ENCODE measurements around the gene TLE6.
"Not testable (repeated sequence)": the region's sequence is repeated elsewhere in the genome, so short reads cannot be mapped to it uniquely, and the experiment has no call there.

TLE6 gene

DNA sequence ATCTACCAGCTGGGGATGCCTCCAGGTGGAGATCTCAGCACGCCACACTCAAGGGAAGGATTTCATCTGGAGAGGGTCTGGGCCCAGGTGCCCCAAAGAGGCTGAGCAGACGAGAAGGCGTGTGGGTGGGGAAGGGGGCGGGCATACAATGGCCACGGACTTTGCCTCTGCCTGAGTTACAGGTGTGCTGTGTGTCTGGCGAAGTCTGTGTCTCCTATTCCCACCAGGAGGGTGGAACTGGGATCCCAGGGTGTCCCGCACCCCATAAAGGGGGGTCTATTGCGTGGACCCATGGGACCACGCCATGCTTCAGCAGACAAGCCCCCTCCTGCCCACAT is 48.2 kb downstream of the TLE6 start:
- in situ Hi-C loops (cut with MboI; ENCODE audit: low sequenced_read_pairs) = no loop called here

DNA sequence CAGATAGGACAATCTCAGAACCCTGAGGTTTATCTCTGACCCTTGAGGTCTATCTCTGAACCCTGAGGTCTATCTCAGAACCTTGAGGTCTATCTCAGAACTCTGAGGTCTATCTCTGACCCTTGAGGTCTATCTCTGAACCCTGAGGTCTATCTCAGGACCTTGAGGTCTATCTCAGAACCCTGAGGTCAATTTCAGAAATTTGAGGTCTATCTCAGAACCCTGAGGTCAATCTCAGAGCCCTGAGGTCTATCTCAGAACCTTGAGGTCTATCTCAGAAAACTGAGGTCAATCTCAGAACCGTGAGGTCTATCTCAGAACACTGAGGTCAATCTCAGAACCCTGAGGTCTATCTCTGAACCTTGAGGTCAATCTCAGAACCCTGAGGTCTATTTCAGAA is 49.4 kb downstream of the TLE6 start:
- in situ Hi-C loops (cut with MboI; ENCODE audit: low sequenced_read_pairs) = no loop called here

DNA sequence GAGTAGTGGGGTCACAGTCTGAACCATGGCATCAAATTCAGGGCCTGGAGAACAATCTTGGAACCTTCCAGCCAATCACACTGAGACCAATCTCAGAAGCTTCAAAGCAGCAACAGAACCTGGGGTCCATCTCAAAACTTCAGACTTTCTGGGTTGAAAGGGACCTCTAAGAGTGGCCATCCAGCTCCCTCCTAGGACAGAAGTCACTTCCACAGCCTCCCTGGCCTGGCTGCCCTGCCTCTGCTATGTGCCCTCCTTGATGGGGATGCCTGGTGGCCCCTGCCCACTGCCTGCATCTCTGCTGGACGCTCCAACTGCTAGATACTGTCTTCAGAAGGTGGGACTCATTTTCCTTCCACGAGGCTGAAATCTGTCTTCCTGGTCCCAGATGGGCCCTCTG is 49.9 kb downstream of the TLE6 start:
- in situ Hi-C loops (cut with MboI; ENCODE audit: low sequenced_read_pairs) = no loop called here

DNA sequence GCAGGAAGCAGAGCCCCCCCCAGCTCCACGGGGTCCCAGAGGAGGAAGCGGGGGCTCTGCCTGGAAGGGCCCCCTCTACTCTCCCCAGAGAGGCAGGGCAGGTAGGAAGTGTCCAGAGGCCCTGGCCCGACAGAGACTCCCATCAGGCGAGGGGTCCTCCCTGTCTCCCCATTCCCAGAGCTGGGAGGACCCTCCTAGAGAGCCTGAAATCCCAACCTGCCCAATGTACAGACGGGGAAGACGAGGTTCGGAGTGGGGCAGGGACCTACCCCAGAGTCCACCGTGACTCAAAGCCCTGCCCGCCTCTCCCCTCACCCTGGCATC is 50.6 kb downstream of the TLE6 start:
- in situ Hi-C loops (cut with MboI; ENCODE audit: low sequenced_read_pairs) = no loop called here

DNA sequence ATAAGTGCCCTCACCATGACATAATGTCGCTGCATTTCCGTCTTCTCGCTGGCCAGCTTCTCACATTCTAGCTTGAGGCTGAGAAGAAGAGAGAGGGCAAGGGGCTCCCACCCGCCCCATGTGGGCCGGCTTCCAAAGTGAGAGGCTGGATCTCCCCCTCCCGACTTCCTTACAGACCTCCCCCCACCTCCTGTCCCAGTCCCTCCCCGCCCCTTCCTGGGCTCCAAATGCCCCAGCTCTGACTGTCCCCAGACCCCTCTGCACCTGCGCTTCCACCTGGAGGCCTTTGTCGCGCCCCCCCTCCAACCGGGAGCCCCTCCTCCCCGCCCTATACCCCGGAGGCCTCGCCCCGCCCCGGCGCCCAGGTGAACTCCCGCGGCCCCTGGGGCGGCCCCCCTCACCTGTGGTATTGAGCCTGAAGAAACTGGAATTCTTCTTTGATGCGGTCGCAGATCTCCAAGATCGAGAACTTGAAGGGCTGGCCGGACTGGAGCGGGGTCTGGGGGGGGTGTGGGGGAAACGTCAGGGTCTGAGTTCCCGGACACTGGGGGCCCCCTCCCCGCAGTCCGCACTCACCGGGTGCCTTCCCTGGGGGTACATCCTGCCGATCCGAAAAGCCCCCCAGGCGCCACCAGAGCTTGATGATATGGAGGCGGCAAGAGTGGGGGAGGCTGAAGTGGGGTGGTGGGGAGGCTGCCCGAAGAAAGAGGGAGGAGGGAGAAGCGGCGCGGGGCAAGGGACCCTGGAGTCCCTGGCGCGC is 51.1 kb downstream of the TLE6 start:
- in situ Hi-C loops (cut with MboI; ENCODE audit: low sequenced_read_pairs) = no loop called here

DNA sequence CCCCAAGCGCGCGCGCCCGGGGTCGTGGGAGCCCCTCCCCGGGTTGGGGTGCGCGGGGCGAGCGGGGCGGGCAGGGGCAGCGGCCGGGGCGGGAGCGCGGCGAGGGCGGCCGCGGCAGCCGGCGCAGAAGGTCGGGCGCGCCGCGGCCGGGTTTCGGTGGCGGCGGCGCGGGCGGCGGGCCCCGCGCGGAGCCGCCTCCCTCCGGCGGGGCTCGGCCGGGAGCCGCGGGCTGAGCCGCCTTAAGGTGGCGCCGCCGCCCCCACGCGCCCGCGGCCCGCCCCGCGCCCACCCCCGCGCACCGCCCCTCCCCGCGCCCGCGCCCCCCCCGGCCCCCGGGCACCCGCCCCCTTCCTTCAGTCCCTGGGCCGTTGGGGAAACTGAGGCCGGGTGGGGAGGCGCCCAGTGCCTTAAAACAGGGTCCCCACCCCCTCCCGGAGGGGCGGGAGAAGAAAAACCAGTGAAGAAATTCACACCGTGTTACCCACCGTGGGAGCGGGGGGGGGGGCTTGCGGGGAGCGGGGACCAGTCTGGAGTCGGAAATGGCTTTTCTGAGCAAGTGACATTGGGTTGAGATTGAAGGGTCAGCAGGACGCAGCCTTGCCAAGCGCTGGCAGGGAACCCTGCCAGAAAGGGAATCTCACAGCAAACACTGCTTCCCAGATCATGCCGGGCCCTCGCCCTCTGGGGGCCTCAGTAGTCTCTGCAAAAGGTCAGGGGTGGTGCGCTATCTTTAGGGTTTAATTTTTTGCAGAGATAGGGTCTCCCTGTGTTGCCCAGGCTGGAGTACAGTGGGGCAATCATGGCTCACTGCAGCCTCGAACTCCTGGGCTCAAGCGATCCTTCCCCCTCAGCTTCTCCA is 51.9 kb downstream of the TLE6 start, which contains the start of gene TLE2:
Gene TLE2, minus strand, starts transcription at position 216 of the 859 bp plus-strand sequence. CDS start 376 bp downstream, outside the sequence.
- in situ Hi-C loops (cut with MboI; ENCODE audit: low sequenced_read_pairs) = no loop called here

DNA sequence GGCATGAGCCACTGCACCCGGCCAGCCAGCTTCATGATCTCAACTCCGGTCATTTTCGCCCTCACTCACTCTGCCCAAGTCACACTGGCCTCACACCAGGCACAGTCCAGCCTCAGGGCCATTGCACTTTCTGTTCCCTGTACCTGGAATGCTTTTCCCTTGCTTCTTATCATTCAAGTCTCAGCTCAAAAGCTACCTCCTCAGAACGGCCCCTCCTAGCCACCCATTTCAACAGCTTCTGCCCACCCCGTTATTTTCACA is 54.2 kb downstream of the TLE6 start:
- in situ Hi-C loops (cut with MboI; ENCODE audit: low sequenced_read_pairs) = no loop called here

DNA sequence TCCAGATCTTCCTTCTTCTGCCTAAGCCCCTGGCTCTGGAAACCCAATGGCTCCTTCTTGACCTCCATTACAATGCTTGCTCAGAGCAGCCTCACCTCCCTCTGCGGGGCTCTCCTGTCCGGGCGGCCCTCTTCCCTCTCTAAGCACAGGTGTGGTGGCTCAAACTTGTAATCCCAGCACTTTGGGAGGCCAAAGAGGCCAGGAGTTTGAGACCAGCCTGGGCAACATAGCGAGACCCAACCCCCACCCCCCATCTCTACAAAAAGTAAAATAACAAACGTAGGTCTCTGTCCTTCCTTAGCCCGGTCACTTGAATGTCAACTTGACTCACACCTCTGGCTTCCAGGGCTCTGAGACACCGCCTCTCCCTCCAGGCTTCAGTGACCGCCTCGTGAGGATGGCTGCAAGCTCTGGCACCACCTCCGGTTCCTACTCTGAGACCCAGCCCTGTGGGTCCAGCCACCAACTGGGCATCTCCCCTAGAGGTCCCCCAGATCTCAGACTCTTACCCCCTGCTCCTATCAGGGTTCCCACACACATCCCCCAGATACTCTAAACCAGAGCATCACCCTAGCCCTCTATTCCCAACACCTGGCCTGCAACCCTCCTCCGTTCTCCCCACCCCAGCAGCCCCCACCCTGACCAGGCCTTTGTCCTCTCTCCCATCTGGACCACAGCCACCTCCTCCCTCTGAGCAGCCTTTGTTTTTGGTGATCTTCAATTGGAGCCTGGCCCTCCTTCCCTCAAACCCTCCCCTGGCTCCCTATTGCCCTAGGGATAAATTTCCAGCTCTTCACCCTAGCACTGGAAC is 56.4 kb downstream of the TLE6 start:
- in situ Hi-C loops (cut with MboI; ENCODE audit: low sequenced_read_pairs) = no loop called here

DNA sequence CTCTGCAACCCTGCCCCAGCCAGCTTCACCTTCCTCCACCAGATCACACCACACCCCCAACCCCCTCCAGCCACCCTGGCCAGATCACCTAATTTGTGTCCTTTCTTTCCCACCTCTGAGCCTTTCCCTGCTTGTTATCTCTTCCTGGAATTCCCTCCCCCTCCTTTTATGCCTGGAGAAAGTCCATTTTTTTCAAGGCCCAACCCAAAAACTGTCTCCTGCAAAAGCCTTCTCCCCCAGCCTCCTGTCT is 57.0 kb downstream of the TLE6 start:
- in situ Hi-C loops (cut with MboI; ENCODE audit: low sequenced_read_pairs) = no loop called here

DNA sequence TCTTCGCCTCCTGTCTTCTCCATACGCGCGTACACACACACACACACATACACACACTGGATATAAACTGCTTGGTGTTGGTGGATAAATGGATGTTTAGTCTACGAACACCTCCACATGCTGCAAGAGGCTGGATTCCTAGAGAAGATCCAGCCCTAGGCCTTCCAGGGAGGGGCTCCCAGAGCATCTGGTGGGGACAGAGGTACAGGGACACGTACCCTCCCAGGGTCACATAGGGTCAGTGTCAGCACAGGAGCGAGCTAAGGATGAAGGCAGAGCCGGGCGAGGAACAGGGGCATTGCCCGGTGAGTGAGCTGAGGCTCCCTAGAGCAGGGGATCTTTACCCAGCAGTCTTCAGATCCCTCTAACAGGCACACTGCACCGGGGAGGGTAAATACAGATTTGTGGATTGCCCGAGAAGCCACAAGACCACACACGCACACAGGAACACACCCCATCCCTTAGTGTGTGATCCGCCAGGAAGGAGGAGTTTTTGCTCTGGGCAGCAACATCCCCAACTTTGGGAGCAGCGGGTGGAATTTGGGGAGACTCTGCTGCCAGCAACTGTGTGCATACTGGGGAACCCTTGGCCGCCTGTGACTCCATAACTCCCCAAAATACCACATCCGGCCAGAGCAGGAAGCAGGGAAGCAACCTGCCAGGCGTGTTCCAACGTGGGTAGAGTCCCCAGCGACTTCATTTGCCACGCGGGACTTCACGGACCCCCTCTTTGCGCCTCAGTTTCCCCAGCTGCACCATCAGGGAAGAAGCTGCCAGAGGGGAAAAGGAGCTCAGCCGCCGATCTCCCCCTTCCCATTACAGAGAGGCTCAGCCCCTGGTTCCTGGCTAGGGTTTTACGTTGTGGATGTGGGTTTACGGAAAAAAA is 57.5 kb downstream of the TLE6 start:
- in situ Hi-C loops (cut with MboI; ENCODE audit: low sequenced_read_pairs) = no loop called here

DNA sequence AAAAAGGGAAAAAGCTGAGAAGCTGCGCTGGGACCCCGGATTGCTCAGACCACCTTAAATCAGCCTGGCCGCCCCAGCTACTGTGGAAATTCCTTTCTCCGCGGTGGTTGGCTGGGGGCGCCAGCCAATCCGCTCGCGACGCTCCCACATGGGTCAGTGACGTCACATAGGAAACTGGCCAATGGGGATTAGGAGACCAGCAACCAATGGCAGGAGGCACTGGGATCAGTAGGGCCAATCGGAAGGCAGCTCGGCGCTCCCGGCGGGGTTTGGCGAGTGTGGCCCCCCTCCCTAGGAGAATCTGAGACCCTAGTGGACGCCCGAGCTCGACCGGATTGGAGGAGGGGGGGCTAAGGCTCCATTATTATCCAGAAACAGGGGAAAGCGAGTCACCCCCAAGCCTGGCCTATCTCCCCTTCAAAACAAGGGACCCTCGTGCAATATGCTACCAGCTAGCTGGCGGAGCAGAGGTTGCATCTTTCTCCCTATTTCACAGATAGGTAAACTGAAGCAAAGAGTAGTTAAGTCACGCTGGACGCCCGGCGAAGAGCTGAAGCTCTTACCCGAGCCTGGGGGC is 58.3 kb downstream of the TLE6 start:
- in situ Hi-C loops (cut with MboI; ENCODE audit: low sequenced_read_pairs) = no loop called here

DNA sequence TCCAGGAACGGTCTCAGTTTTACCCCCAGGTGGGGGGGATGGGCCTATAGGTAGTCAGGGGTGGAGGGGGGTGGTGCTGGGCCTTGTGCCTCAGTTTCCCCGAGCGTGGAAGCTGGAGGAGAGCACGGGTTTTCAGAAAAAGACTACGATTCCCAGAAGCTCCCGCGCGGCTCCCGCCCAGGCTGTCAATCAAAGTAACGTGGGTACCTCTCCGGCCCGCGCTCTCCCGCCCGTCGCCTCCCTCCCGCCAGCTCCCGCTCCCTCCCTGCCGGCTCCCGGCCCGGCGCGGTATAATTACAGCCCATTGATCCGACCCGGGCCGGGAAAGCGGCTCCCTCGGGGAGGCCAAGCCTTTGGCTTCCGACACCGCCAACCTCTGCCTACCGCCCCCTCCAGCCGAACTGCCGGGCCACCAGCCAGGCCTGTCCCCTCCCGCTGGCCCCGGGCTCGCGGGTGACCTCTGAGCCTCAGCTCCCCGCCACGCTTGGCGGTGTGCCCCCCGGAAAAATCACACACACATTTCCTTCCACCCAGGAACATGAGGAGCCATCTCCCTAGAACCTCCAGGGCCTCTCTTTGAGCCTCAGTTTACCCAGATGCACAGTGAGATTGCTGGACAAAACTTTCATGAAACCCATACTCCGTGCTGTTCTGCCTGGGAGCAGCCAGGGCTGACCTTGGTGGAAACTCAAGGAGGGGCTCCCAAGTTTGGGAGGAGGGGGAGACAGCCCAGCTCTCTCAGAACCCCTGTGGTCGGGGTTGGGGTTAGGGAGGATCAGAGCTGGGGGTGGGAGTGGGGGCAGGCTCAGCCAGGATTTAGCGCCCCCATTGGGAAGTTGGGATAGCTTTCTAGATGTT is 59.0 kb downstream of the TLE6 start:
- in situ Hi-C loops (cut with MboI; ENCODE audit: low sequenced_read_pairs) = no loop called here

DNA sequence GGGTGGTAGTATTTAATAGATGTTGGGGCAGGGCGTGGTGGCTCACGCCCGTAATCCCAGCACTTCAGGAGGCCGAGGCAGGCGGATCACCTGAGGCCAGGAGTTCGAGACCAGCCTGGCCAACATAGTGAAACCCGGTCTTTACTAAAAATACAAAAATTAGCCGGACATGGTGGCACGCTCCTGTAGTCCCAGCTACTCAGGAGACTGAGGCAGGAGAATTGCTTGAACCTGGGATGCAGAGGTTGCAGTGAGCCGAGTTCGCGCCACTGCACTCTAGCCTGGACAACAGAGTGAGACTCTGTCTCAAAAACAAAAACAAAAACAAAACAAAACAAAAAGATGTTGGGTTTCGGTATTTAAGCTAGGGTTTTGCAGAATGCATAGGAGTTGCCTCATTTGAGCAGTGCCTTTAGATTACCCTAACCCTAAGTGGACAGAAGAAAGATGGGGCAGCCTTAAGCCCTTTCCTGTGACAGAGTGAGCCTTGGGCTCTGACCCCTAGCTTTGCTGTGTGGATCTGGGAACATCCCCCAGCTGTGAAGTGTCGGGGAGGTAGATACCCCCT is 59.7 kb downstream of the TLE6 start:
- in situ Hi-C loops (cut with MboI; ENCODE audit: low sequenced_read_pairs) = not testable (repeated sequence)

DNA sequence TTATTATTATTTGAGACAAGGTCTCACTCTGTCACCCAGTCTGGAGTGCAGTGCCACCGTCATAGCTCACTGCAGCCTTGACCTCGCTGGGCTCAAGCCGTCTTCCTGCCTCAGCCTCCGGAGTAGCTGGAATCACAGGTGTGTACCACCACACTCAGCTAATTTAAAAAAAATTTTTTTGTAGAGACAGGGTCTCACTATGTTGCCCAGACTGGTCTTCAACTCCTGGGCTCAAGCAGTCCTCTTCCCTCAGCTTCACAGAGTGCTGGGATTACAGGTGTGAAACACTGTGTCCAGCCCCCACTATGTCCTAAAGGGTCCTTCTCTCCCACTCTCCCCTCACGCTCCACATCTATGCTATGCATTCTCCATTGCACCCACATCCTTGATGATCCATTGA is 60.9 kb downstream of the TLE6 start:
- in situ Hi-C loops (cut with MboI; ENCODE audit: low sequenced_read_pairs) = no loop called here

DNA sequence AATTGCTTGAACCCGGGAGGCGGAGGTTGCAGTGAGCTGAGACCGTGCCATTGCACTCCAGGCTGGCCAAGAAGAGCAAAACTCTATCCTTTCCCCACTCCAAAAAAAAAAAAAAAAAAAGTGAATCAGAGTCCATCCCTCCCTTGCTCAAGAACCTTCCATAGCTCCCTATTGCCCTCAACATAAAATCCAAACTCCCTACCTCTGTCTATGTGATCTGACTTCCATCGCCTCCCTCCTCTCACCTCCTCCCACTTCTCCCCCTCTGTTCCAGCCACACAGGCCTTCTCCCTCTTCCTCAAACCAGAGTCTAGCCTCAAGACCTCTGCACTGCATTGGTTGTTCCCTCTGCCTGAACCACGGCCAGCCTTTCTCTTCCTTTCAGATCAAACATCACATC is 61.8 kb downstream of the TLE6 start:
- in situ Hi-C loops (cut with MboI; ENCODE audit: low sequenced_read_pairs) = no loop called here

DNA sequence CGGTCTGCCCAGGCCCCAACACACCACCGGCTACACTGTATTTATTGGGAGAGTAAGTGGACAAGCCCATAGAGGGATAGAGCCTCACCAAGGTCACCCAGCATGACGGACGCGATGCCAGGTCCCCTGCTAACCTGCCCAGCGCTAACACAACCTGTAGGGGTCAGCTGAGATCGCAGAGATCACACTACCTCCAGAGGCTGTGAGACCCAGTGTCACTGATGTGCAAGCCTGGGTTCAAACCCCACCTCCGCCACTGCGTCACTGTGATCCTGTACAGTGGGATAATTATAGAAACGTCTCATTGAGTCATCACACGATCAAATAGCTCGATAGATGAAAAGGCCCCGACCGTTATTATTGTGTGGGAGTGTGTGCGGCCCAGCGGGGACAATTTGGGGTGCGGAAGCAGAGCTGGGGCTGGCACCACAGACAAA is 62.3 kb downstream of the TLE6 start:
- in situ Hi-C loops (cut with MboI; ENCODE audit: low sequenced_read_pairs) = no loop called here

DNA sequence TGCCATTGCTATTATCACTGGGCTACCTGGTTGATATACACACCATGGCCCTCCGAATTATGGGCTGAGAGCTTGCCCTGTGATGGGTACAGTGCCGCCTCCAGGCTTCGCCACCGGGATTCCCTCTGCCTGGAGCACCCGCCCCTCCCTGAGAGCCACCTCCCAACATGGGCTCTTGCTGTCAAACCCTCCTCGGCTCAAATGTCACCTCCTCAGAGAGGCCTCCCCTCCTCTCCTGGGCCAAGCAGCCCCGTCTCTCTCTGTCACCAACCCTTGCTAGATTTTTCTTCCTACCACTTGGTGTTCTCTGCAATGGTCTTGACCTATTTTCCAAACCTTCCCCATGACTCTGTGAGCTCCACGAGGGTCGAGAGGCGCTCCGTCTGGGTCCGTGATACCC is 64.0 kb downstream of the TLE6 start:
- in situ Hi-C loops (cut with MboI; ENCODE audit: low sequenced_read_pairs) = no loop called here

DNA sequence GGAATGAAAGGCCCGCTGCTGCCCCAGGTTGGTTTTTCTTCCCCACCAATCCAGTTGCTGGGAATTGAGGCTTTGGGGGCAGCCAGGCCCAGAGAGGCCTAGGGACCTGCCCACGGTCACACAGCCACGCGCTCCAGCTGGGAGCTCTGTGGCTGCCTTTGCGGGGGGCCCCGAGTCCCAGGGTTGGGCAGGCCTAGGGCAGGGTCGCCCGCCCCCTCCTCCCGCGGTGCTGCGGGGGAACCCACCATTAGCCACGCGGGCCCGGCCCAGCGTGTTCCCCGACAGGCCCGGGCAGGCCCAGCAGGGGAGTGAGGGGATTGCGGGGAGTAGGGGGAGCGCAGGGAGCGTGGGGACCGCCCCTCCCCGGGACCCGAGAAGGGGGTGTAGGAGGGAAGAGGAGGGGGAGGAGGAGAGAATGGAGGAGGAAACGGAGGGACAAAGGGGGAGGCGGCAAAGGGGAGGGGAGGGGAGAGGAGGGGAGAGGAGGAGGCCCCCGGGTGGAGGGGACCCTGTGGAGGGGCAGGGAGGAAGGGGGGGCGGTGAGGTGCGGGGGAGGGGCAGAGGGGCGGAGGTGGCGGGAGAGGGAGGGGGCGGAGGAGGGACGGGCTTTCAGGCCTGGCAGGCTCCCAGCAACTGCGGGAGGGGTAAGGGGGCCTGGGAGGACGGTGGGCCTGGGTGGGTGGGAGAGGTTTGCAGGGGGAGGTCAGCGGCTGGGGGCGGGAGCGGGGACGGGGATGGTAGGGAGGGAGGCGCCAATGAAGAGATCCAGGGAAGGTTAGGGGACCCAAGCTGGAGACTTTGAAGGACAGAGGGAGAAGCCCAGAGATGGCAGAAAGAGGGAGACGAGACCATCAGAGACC is 64.6 kb downstream of the TLE6 start:
- in situ Hi-C loops (cut with MboI; ENCODE audit: low sequenced_read_pairs) = no loop called here

Data from HL-60/S4 (cell line).